ACC112 (cell line): ENCODE results near the gene ZNF610.
"Not testable (repeated sequence)": the region's sequence is repeated elsewhere in the genome, so short reads cannot be mapped to it uniquely, and the experiment has no call there.

Experiments used
- H2AFZ ChIP-seq: fragments of 200-600 bp; sonication (generic); one replicate; pipeline ENCODE4 v1.6.0; 2017; ENCODE audit warnings: antibody characterized with exemption, low read length; ENCODE audit not compliant: unreplicated experiment
- H3K27ac ChIP-seq: fragments of 200-600 bp; sonication (generic); 2 replicates; pipeline ENCODE4 v1.5.1; 2014; ENCODE audit warnings: low read depth, mild to moderate bottlenecking, antibody characterized with exemption, low read length, moderate library complexity
- H3K27me3 ChIP-seq: fragments of 200-600 bp; sonication (generic); 2 replicates; pipeline ENCODE4 v1.6.1; 2014; ENCODE audit warnings: mild to moderate bottlenecking, antibody characterized with exemption, low read length, moderate library complexity, mixed read lengths; ENCODE audit not compliant: insufficient read depth
- H3K36me3 ChIP-seq: fragments of 200-600 bp; sonication (generic); 2 replicates; pipeline ENCODE4 v1.6.1; 2016; ENCODE audit warnings: mild to moderate bottlenecking, antibody characterized with exemption, low read length, moderate library complexity, mixed read lengths; ENCODE audit not compliant: insufficient read depth
- H3K4me1 ChIP-seq: fragments of 200-600 bp; sonication (generic); one replicate; pipeline ENCODE4 v1.6.1; 2016; ENCODE audit warnings: low read length, mixed read lengths; ENCODE audit not compliant: insufficient read depth, unreplicated experiment, control insufficient read depth
- H3K4me3 ChIP-seq: fragments of 200-600 bp; sonication (generic); 2 replicates; pipeline ENCODE4 v1.5.1; 2014; ENCODE audit warnings: mild to moderate bottlenecking, low read depth, low read length
- H3K79me2 ChIP-seq: fragments of 200-600 bp; sonication (generic); one replicate; pipeline ENCODE4 v1.6.0; 2016; ENCODE audit warnings: low read length; ENCODE audit not compliant: control insufficient read depth, unreplicated experiment, insufficient read depth

ZNF610 gene

DNA sequence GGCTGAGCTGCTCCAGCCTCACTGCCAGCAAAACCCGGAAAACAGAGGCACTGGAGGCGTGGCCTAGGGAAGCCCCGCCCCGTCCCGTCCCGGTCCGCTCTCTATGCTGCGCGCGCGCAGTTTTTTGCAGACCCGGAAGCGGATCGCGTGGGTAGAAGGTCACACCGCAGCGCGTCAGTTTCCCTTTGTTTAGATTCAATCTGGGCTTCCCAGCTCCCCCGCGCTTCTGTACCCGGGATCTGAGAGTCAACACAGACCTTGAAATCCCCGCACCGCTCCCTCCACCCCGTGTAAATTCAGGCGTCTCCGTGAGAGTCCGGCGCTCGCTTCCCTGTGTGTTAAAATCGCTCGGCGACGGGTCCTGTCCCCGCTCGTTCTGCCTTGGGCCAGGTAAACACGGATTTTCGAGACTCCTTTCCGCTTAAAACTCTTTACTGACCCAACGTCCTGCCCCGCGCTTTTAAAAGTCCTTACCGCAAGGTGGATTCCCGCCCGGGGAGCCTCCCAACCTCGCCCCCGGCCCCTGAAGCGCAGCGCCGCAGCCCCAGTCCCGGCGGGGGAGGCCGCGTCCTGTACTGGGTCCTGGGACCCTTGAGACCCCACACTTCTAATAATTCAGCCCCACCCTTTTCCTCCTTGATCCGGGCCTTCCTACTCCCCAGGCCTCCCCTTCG is at the start of gene ZNF610:
ZNF610 (plus strand) TSS at position 127 of the 674 bp plus-strand sequence. CDS start 12,930 bp downstream, outside the sequence.
- H2AFZ ChIP-seq = peak within 1 kb of the TSS; percentile 74
- no peaks in the 10 kb centered on the region for H3K27me3 ChIP-seq

DNA sequence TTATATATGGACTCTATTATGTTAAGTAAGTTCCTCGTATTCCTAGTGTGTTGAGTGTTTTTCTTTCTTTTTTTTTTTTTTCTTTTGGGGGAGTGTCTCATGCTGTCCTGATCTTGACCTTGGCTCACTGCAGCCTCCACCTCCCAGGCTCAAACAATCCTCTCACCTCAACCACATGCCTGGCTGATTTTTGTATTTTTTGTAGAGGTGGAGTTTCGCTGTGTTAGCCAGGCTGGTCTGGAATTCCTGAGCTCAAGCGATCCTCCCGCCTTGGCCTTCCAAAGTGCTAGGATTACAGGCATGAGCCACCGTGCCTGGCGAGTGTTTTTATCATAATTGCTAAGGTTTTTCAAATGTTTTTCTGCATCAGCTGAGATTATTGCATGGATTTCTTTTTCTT is 49.8 kb upstream of the ZNF610 start:
- no peak overlapping the region for H3K27ac ChIP-seq
- H3K36me3 ChIP-seq = peaks cover 39% of the 10 kb centered on the region
- no peaks in the 10 kb centered on the region for H3K4me1 ChIP-seq
- no peak overlapping the region for H3K4me3 ChIP-seq
- peaks cover 4% of the 10 kb centered on the region for H3K79me2 ChIP-seq
- H2AFZ ChIP-seq = no peak overlapping the region
- no peaks in the 10 kb centered on the region for H3K27me3 ChIP-seq

More for the DNA sequence above, at the start of gene ZNF610:
- H3K4me1 ChIP-seq = no peaks in the 10 kb centered on the region
- H3K27ac ChIP-seq = peak within 1 kb of the TSS; percentile 62
- H3K79me2 ChIP-seq = no peaks in the 10 kb centered on the region
- peak within 1 kb of the TSS; percentile 96 for H3K4me3 ChIP-seq
- H3K36me3 ChIP-seq = 0 out of 2 replicates have a peak, but pooled peaks cover 3% of the 10 kb centered on the region

DNA sequence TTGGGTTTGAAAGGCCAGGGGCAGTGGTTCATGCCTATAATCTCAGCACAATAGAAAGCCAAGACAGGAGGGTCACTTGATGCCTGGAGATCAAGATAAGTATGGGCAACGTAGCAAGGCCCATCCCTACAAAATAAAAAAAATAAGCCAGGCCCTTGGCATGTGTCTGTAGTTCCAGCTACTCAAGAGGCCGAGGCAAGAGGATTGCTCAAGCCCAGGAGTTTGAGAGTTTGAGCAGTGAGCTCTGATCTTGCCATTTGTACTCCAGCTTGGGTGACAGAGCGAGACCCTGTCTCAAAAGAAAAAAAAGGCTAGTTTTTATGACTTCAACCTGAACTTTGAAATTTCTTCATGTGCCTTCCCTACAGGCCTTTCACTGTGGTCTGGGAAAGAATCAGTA is 44.3 kb upstream of the ZNF610 start:
- H3K36me3 ChIP-seq = peaks cover 14% of the 10 kb centered on the region

DNA sequence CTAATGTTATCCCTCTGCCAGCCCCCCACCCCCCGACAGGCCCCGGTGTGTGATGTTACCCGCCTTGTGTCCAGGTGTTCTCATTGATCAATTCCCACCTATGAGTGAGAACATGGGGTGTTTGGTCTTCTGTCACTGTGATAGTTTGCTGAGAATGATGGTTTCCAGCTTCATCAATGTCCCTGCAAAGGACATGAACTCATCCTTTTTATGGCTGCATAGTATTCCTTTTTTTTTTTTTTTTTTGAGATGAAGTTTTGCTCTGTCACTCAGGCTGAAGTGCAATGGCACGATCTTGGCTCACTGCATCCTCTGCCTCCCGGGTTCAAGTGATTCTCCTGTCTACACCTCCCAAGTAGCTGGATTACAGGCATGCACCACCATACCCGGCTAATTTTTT is 43.1 kb upstream of the ZNF610 start:
- H3K27ac ChIP-seq, H3K4me1 ChIP-seq, H3K27me3 ChIP-seq, H2AFZ ChIP-seq, H3K4me3 ChIP-seq, H3K79me2 ChIP-seq: not testable (repeated sequence)
- H3K36me3 ChIP-seq = peaks cover 14% of the 10 kb centered on the region

More for the DNA sequence above, 44.3 kb upstream of the ZNF610 start:
- no peak overlapping the region for H2AFZ ChIP-seq
- no peaks in the 10 kb centered on the region for H3K27me3 ChIP-seq
- no peaks in the 10 kb centered on the region for H3K4me1 ChIP-seq
- no peak overlapping the region for H3K27ac ChIP-seq
- no peak overlapping the region for H3K4me3 ChIP-seq
- no peaks in the 10 kb centered on the region for H3K79me2 ChIP-seq

DNA sequence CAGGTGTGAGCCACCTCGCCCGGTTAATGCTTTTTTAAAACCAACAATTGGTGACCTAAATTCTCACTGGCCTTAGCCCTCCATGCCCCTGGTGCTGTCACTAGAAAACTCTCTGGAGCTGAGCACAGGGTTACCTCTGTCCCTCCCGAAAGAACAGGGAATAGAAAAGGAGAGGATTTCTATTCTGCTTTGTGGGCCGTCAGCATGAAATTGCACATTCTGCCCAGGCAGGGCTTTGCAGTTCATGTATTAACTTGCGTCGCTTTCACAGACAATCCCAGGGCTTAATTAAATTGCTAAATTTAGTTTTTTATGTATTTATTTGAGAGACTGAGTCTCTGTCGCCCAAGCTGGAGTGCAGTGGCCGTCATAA is 39.7 kb upstream of the ZNF610 start:
- Histone ChIP-seq H3K36me3 (peaks cover 17% of the 10 kb centered on the region), H3K4me3 (peak overlapping the region; percentile 82), H3K79me2 (no peaks in the 10 kb centered on the region), H3K4me1 (no peaks in the 10 kb centered on the region), H3K27ac (no peak overlapping the region), H2AFZ (peak overlapping the region; percentile 75), H3K27me3 (no peaks in the 10 kb centered on the region)

DNA sequence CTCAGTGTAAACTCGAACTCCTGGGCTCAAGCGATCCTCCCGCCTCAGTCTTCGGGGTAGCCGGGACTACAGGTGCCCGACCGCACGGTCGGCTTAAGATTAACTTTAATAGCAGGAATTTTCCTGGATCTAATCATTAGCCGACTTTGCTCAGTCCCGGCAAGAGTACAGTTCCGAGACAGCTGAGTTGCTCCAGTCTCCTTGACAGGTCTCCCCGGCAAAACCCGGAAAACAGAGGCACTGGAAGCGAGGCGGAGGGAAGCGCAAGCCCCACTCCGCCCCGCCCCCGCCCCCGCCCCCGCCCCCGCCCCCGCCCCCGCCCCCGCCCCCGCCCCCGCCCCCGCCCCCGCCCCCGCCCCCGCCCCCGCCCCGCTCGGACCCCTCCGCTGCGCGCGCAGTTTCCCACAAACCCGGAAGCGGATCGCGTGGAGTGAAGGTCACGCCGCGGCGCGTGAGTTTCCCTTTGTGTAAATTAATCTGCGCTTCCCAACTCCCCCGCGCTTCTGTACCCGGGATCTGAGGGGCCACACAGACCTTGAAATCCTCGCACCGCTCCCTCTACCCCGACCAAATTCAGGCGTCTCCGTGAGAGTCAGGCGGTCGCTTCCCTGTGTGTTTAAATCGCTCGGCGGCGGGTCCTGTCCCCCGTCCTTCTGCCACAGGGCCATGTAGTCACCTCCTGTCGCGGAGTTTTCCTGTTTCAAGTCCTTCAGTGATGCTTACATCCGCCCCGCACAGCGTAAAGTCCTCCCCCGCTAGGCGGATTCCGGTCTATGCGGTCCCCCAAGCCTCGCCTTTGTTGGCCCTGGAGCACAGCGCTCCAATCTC is 39.1 kb upstream of the ZNF610 start, which contains the start of gene ZNF480:
ZNF480 (plus strand) TSS at position 397 of the 828 bp plus-strand sequence. CDS start 3,244 bp downstream, outside the sequence.
- peaks cover 23% of the 10 kb centered on the region for H3K36me3 ChIP-seq
- peak within 1 kb of the TSS; percentile 86 for H3K4me3 ChIP-seq
- peak within 1 kb of the TSS; percentile 84 for H2AFZ ChIP-seq
- no peaks in the 10 kb centered on the region for H3K27me3 ChIP-seq
- H3K4me1 ChIP-seq = no peaks in the 10 kb centered on the region
- peak within 1 kb of the TSS; percentile 69 for H3K27ac ChIP-seq
- no peaks in the 10 kb centered on the region for H3K79me2 ChIP-seq

DNA sequence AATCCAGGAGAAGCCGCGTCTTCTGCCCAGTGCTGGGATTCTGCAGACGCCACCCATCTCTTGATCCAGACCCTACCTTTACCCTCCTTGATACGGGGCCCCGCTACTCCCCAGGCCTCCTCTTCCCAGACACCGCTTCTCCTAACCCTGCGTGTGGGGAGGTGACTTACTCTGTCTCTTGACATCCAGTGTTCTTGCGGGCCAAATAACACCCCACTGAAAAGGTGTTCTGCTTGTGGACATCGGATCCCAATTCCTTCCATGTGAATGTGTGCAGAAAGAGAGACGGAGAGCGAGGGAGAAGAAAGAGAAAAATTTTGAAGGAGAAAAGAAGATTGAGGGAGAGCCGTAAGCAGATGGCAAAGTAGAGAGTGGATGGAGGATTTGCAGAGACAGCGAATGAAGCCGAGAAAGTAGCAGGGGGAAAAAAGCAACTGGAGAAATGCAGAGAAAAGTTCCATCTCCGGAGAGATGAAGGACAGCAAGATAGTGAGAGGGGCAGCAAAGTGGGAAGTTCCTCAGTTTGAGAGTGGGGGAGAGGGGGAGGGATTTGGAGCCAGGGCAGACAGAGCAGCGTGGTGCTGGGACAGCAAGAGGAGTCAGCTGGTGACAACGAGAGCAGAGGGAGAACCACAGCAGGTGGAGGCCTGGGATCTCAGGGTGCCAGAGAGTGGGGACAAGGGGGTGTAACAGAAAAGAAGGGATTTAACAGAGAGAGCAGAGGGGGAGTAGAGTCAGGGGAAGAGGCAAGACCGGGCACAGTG is 38.3 kb upstream of the ZNF610 start:
- Histone ChIP-seq H3K79me2 (no peaks in the 10 kb centered on the region), H3K4me1 (no peaks in the 10 kb centered on the region), H3K27me3 (no peaks in the 10 kb centered on the region), H3K36me3 (peaks cover 30% of the 10 kb centered on the region), H3K27ac (no peak overlapping the region), H2AFZ (peak overlapping the region; percentile 84), H3K4me3 (peak overlapping the region; percentile 86)

DNA sequence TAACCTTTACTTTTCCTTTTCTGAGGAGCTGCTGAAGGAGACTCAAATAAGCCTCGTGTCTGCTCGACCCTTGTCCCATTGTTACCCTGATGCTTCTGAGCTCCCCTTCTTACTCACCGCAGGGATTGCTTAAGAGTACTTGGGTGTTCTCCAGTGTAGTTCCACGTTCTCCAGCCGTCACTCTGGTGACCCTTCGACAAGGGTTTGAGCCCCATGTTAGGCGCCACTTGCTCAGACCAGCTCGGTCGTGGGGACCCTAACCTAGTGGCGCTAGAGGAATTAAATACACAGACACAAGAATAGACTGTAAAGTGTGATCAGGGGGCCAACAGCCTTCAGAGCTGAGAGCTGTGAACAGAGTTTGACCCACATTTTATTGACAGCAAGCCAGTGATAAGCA is 28.8 kb upstream of the ZNF610 start:
- H3K4me1 ChIP-seq = no peaks in the 10 kb centered on the region
- no peak overlapping the region for H2AFZ ChIP-seq
- no peak overlapping the region for H3K4me3 ChIP-seq
- no peaks in the 10 kb centered on the region for H3K79me2 ChIP-seq
- H3K27ac ChIP-seq = no peak overlapping the region
- H3K36me3 ChIP-seq = peaks cover 59% of the 10 kb centered on the region
- no peaks in the 10 kb centered on the region for H3K27me3 ChIP-seq

DNA sequence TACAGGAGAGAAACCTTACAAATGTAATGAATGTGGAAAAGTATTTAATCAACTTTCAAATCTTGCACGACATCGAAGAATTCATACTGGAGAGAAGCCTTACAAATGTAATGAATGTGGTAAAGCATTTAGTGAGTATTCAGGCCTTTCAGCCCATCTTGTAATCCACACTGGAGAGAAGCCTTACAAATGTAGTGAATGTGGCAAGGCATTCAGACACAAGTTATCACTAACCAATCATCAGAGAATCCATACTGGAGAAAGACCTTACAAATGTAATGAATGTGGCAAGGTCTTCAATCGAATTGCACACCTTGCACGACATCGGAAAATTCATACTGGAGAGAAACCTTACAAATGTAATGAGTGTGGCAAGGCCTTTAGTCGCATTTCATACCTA is 13.6 kb upstream of the ZNF610 start:
- H3K4me3 ChIP-seq = no peak overlapping the region
- H3K36me3 ChIP-seq = peaks cover 57% of the 10 kb centered on the region
- H3K79me2 ChIP-seq = no peaks in the 10 kb centered on the region
- no peak overlapping the region for H3K27ac ChIP-seq
- no peak overlapping the region for H2AFZ ChIP-seq
- H3K4me1 ChIP-seq = no peaks in the 10 kb centered on the region
- H3K27me3 ChIP-seq = no peaks in the 10 kb centered on the region

DNA sequence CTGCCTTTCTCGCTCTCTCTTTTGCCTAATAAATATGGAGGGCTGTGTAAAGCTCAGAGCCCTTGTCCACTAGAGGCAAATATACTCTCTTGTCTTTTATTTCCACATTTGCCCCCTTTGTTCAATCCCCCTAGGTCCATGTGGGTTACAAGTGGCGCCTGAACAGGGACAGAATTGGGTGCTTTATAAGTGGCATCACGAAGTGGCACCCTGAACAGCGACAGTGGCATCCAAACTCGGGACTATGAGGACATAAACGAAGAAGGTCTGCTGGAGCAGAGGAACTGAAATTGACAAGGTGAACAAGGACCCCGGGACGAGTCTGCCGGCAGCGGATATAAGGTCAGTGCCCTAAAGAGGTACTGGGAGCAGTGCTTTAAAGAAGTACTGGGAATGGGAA is 4.3 kb upstream of the ZNF610 start:
- no peak overlapping the region for H3K4me3 ChIP-seq
- H3K79me2 ChIP-seq = no peaks in the 10 kb centered on the region
- no peak overlapping the region for H3K27ac ChIP-seq
- H2AFZ ChIP-seq = no peak overlapping the region
- H3K4me1 ChIP-seq = no peaks in the 10 kb centered on the region
- H3K36me3 ChIP-seq = no peaks in the 10 kb centered on the region
- H3K27me3 ChIP-seq = no peaks in the 10 kb centered on the region
